Measurements from ENCODE around the gene KSR2.

GRCh38 chr12:117797202-117797601 is 171.6 kb downstream of the KSR2 start:
- no peak for TF ChIP-seq CTCF (IDR thresholded peaks at IDR 0.05; ENCODE audit: low read length)
- TF ChIP-seq EZH2 (IDR thresholded peaks at IDR 0.05; ENCODE audit: borderline replicate concordance, low read length) = no peak
